H7 (cell line): ENCODE data around the gene C19orf38. TPM values are rescaled to one million over a fixed set of nuclear protein-coding genes. Genes with fewer than 3 reads are reported as not detected.
A peak's percentile ranks its signal among the peaks of the same experiment; 100 is the strongest.
"Not testable (repeated sequence)": the region's sequence is repeated elsewhere in the genome, so short reads cannot be mapped to it uniquely, and the experiment has no call there.

Experiments used
- DNase-seq: peaks from one replicate; pipeline ENCODE4 v3.0.0; 2012
- H3K27me3 ChIP-seq: 2 replicates; pipeline ENCODE4 v1.6.0; 2011; ENCODE audit warnings: mild to moderate bottlenecking, low read length; ENCODE audit not compliant: control insufficient read depth, insufficient read depth
- H3K36me3 ChIP-seq: replicated peaks from 2 replicates; pipeline ENCODE4 v1.5.1; 2011; ENCODE audit warnings: low read length; ENCODE audit not compliant: control insufficient read depth, insufficient read depth
- H3K4me3 ChIP-seq: 2 replicates; pipeline ENCODE4 v1.5.1; 2011; ENCODE audit warnings: low read depth, mild to moderate bottlenecking, control low read depth, low read length, moderate library complexity; ENCODE audit not compliant: insufficient read depth
- total RNA-seq: library from RNA; depleted of rRNA; stranded (reverse); fragments of >200 nt; shearing (Covaris generic); gene quantifications from 2 replicates; pipeline ENCODE4 v1.2.3, GENCODE V29; 2014

The C19orf38 gene
- total RNA-seq, 1 experiment from 2014 or later, result 0.59 TPM

DNA sequence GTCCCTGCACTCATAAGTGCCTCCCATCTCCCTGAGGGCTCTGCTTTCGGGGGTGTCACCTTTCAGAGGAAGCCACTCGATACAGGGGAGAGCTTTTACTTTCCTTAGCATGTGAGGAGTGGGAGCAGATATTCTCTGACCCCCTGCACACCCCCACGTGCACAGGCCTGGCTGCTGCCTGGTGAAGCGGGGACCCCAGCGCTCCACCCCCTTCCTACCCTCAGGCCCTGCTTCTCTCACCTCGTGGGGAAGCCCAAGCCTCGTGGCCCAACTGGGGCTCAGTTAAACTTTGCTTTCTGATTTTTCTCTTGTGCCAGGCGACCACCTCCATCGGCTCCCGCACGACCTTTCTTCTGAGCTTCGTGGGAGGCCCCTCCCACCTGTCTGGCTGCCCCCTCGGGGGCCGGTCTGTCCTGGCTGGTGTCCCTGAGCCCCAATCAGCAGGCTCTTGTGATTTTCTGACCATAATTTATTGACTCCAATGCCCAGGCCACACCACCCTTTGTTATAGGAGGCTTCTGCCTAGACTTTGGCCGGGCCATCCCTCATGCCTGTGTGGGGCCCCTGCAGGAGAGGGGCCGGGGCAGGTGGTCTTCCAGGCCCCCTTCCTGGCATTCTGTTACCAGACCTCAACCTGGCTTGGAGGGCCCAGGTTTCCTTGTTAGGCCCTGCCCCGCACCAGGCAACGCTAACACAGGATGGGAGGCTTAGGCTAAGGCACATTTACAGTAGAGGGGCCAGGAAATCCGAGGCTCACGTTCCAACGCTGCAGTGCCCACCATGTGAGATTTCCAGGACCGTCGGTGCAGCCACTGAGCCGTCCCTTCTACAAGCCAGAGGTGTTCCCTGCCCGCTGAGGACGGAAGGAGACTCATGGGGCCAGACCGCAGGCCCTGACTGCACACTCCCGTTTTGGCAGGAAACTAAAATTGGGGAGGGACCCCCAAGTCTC is 16.0 kb upstream of the C19orf38 start:
- H3K36me3 ChIP-seq, result peaks cover 8% of the 10 kb centered on the region
- H3K27me3 ChIP-seq, result no peaks in the 10 kb centered on the region; the same call in 1 of the 2 replicates
- peak; percentile 33 for DNase-seq
- H3K4me3 ChIP-seq, result no peak overlapping the region

DNA sequence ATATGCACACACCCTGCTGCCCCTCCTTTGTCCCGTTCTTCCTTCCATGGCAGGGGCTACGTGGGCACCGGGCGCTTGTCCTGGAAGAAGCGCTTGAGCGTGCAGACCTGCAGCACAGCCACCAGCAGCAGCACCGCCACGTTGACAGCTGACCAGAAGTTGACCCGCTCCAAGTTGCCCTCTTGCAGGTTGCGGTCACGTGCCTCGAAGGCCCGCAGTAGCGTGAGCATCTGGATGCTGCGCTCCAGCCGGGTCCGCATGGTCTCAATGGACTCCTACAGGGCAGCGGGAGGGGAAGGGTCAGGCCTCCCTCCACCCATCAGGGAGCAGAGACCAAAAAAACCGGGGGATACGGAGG is 15.3 kb upstream of the C19orf38 start:
- H3K36me3 ChIP-seq, result peaks cover 8% of the 10 kb centered on the region
- H3K4me3 ChIP-seq, result no peak overlapping the region
- H3K27me3 ChIP-seq, result no peaks in the 10 kb centered on the region; the same call in 1 of the 2 replicates
- peak; percentile 36 for DNase-seq

DNA sequence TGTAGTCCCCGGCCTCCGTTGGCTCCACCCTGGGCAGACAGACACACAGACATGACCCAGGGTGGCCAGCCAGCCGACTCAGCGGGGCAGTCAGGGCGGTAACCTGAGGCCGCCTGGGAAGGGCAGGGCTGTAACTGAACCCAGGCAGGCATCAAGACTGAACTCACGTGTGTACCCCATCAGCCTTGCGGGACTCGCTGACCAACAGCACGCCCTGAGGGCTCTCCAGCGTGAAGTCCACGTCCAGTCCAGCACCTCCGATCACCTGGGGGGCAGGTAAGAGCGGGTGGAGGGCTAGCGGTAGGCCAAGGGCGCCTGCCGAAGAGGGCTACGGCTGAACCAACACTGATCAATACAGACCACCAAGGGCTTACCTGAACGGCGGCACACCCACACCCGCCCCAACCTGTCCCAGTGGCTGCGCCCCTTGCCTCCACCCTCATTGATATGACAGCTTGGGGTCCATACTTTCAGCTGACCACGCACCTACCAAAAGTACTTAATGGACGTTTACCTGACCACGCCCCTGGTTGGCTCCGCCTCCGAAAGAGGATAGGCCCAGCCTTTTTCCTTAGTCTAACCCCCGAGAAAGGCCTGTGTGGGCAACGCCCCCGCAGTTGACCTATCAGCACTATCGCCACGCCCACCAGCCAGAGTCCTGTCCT is 13.0 kb upstream of the C19orf38 start:
- DNase-seq, result no peak
- Histone ChIP-seq H3K36me3 (peaks cover 8% of the 10 kb centered on the region), H3K4me3 (peak overlapping the region; percentile 48), H3K27me3 (no peaks in the 10 kb centered on the region; the same call in 1 of the 2 replicates)

GRCh38 chr19:10835754-10836478 is 12.3 kb upstream of the C19orf38 start, which contains the start of gene TMED1:
TSS of gene TMED1 (minus strand) at chr19:10836212. CDS start at chr19:10836191, 21 bp downstream.
- H3K27me3 ChIP-seq, result no peaks in the 10 kb centered on the region; the same call in 1 of the 2 replicates
- peak; percentile 100 for DNase-seq
- H3K36me3 ChIP-seq, result peaks cover 7% of the 10 kb centered on the region
- peak within 1 kb of the TSS; percentile 72 for H3K4me3 ChIP-seq

GRCh38 chr19:10836479-10837330 is 11.5 kb upstream of the C19orf38 start:
- Histone ChIP-seq H3K27me3 (no peaks in the 10 kb centered on the region; the same call in 1 of the 2 replicates), H3K4me3 (peak overlapping the region; percentile 72), H3K36me3 (peaks cover 7% of the 10 kb centered on the region)
- DNase-seq, result no peak

GRCh38 chr19:10837649-10838048 is 10.6 kb upstream of the C19orf38 start:
- H3K27me3 ChIP-seq, H3K36me3 ChIP-seq, DNase-seq, H3K4me3 ChIP-seq: not testable (repeated sequence)

DNA sequence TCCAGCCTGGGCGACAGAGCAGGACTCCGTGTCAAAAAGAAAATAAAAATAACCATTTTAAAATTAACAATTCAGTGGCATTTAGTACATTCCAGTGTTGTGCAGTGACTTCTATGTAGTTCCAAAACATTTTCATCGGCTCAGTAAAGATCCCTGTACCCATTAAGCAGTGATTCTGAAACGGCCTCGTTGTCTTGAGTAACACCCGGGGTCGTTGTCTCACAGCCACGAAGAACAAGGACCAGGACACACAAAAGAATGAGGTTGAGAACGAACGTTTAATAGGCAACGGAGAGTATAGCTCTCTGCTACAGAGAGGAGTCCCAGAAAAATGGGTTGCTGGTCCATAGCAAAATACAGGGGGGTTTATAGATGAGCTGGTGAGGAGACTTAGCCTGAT is 9.8 kb upstream of the C19orf38 start:
- DNase-seq, result peak; percentile 17
- Histone ChIP-seq H3K4me3 (no peak overlapping the region), H3K27me3 (no peaks in the 10 kb centered on the region; the same call in 1 of the 2 replicates), H3K36me3 (peaks cover 3% of the 10 kb centered on the region; the same call in 1 of the 2 replicates)

DNA sequence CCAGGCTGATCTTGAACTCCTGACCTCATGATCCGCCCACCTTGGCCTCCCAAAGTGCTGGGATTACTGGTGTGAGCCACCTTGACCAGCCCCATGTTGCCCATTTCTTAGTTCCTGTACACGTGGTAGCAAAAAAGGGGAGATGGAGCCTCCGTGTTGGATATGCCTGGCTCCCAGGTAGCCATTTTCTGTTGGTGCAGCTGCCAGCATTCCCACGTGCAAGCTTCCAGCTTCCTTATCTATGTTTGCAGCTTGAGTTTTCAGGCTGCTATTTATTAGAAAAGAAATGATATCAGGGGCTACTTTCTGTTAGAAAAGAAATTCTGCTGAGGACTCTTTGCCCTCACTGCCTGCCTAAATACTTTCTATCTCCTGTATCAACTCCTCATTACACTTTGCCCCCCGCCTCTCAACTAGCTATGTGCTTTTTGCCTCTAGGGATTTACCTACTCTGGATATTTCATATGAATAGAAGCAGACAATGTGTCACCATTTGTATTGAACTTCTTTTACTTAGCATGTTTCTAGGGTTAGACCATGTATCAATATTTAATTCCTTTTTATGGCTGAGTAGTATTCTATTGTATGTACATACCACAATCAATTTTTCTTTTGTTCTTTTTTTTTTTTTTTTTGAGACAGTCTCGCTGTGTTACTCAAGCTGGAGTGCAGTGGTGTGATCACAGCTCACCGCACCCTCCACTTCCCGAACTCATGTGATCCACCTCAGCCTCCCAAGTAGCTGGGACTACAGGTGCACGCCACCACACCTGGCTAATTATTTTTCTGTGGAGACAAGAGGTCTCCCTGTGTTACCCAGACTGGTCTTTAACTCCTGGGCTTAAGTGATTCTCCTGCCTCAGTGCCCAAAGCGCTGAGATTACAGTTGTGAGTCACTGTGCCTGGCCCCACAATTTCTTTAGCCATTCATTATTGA is 8.8 kb upstream of the C19orf38 start:
- Histone ChIP-seq H3K36me3 (no peaks in the 10 kb centered on the region), H3K4me3 (no peak overlapping the region), H3K27me3 (no peaks in the 10 kb centered on the region; the same call in 1 of the 2 replicates)
- DNase-seq, result no peak

DNA sequence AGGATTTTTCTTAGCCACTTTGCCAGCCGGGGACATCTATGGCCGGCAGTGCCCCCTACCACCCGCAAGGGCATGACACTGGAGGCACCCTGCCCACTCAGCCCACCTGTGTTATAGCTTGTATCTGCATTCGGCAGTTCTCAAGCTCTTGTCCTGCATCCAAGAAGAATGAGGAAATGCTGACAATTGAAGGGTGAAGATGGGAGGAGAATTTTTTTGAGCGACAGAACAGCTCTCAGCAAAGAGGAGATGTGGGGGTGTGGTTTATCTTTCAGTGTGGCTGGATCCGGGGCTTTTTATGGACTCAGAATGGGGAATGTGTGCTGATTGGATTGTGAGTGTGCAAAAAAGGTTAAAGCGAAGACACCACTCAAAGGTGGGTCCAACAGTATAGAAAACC is 5.4 kb upstream of the C19orf38 start:
- no peaks in the 10 kb centered on the region for H3K36me3 ChIP-seq
- H3K4me3 ChIP-seq, result no peak overlapping the region
- peak; percentile 30 for DNase-seq

DNA sequence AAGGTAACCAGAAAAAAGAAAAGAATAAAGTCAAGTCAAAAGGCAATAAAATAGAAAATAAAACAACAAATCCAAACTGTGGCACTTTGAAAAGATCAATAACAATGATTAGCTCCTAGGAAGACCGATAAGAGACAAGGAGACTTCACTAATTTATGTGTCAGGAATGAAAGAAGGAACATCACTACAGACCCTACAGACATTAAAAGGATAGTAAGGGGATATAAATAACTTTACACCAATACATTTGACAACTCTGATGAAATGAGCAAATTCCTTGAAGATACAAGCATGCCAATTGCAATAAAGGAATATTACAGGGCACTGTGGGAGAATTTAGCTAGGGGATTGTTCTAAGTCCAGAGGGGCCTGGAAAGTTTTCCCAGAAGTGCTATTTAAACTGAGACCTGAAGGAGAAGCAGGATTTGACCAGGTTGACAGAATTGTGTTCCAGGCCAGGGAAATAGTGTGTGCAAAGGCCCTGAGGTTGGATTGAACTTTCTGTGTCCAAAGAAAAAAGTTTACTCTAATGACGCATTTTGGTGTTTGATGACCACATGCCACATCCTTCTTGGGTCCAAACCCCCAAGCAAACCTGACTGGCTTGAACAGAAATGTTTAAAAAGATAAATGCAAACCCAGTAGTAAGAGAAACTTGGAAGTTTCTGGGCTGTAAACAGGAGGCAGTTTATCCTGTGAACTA is 1.6 kb upstream of the C19orf38 start:
- H3K36me3 ChIP-seq, result no peaks in the 10 kb centered on the region
- DNase-seq, result no peak
- H3K4me3 ChIP-seq, result no peak overlapping the region
- H3K27me3 ChIP-seq, result no peaks in the 10 kb centered on the region

More for the DNA sequence above, 5.4 kb upstream of the C19orf38 start:
- H3K27me3 ChIP-seq, result no peaks in the 10 kb centered on the region

DNA sequence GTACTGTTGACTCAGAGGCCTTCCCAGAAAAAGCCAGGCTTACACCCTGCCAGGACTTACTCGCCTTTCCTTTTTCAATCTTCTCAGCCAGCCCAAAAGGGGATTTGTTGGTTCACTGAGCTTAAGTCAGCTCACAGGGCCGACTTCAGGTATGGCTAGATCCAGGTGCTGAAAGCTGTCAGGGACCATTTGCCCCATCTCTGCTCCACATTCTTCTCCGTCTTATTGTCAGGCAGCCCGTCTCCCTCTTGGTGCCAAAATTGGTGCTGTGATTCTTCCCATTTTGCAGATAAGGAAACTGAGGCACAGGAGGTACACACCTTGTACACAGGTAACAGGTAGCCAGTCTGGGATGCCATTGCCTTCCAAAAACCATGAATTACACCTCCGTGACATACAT is 2.4 kb downstream of the C19orf38 start:
- H3K4me3 ChIP-seq, result no peak overlapping the region
- no peaks in the 10 kb centered on the region for H3K36me3 ChIP-seq
- no peaks in the 10 kb centered on the region for H3K27me3 ChIP-seq
- DNase-seq, result no peak

DNA sequence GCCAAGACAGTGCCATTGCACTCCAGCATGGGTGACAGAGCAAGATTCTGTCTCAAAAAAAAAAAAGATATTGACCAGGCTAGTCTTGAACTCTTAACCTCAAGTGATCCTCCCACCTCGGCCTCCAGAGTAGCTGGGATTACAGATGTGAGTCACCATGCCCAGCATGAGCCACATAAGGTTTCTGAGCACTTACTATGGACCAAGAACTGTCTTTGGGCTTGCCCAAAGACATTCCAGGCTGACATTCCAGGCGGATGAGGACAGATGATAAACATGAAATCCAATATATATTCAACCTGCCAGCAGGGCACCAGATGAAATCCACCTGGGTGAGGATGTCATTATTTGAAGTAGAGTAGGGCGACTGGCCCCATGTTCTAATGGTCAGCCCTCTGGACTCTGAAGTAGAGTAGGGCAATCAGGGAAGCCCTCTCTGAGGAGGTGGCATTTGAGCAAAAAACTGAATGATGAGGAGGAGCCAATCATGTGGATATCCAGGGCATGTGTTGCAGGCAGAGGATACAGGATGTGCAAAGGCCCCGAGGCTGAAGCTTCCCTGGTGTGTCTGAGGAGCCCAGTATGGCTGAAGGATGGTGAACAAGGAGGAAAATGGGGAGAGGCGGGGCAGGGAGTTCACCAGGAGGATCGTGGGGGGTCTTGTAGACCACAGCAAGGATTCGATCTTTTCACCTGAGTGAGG is 4.0 kb downstream of the C19orf38 start:
- no peak overlapping the region for H3K4me3 ChIP-seq
- H3K36me3 ChIP-seq, result no peaks in the 10 kb centered on the region
- DNase-seq, result no peak
- no peaks in the 10 kb centered on the region for H3K27me3 ChIP-seq
